ENCODE results near the gene ALOX12B.

Gene ALOX12B

GRCh38 chr17:8123695-8124349 lies 36.3 kb upstream of the ALOX12B start, which contains the start of gene HES7:
Gene HES7 (minus strand): TSS chr17:8124106. CDS start chr17:8124084, 22 bp downstream.
- no CpG with 5 or more reads among the region's 29 CpGs for WGBS (ENCODE audit: insufficient coverage, insufficient read length)
- no peak within 1 kb of the TSS for H3K27ac ChIP-seq (ENCODE audit: low read length)
- no peak for DNase-seq (ENCODE audit: low read depth, low spot score)
- no peaks in the 10 kb centered on the region for H3K9me3 ChIP-seq (ENCODE audit: control insufficient read depth, insufficient read depth, low read length)
- peak within 1 kb of the TSS; percentile 73; the same call in 1 of the 2 replicates for H3K4me3 ChIP-seq (ENCODE audit: low read length)
- H3K4me1 ChIP-seq (ENCODE audit: control insufficient read depth, insufficient read depth, low read length), result 0 out of 2 replicates have a peak, but pooled peaks cover 3% of the 10 kb centered on the region
- H3K27me3 ChIP-seq (ENCODE audit: control insufficient read depth, insufficient read depth, low read length), result peaks cover 37% of the 10 kb centered on the region
- no peaks in the 10 kb centered on the region; the same call in 1 of the 2 replicates for H3K36me3 ChIP-seq (ENCODE audit: control insufficient read depth, insufficient read depth, low read length)

DNA sequence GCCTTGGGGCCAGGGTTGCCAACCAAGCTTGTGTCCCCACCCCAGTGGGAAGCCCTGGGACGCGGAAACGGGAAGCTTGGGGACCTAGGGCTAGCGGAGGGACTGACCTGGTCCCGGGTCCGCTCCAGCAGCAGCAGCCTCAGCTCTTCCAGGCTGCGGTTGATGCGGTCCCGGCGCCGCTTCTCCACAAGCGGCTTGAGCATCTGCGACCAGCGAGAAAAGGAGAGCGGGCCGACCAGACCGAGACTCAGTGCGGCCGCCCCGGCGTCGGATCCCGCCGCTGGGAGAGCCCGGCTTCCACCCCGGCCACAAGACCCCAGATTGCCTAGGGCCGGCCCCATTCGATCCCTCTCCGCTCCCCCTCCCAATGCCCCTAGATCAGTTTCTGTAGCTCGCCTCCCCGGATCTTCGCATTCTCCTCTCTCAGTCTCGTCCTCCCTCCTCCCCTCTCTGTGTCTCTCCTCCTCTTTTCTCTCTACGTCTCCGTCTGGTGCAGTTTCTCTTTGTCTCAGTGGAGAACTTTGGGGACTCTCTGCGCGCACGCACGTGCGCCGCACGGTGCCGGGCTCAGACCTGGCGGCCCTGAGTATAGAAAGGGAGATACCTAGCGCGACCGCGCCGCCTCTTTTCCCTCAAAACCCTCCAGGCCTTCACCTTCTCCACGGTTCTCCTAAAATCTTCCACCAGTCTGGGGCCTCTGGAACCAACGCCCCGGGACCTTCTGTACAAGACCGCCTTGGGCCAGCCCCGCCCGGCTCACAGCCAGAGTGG lies 35.6 kb upstream of the ALOX12B start:
- WGBS (ENCODE audit: insufficient coverage, insufficient read length), result no CpG with 5 or more reads among the region's 55 CpGs
- H3K27me3 ChIP-seq (ENCODE audit: control insufficient read depth, insufficient read depth, low read length), result peaks cover 36% of the 10 kb centered on the region
- H3K36me3 ChIP-seq (ENCODE audit: control insufficient read depth, insufficient read depth, low read length), result no peaks in the 10 kb centered on the region; the same call in 1 of the 2 replicates
- no peak overlapping the region for H3K27ac ChIP-seq (ENCODE audit: low read length)
- H3K4me1 ChIP-seq (ENCODE audit: control insufficient read depth, insufficient read depth, low read length), result 0 out of 2 replicates have a peak, but pooled peaks cover 3% of the 10 kb centered on the region
- no peak for DNase-seq (ENCODE audit: low read depth, low spot score)
- H3K9me3 ChIP-seq (ENCODE audit: control insufficient read depth, insufficient read depth, low read length), result no peaks in the 10 kb centered on the region
- peak overlapping the region; percentile 73; the same call in 1 of the 2 replicates for H3K4me3 ChIP-seq (ENCODE audit: low read length)

GRCh38 chr17:8122422-8122923 lies 35.0 kb upstream of the ALOX12B start:
- DNase-seq (ENCODE audit: low read depth, low spot score), result no peak
- Histone ChIP-seq H3K9me3 (ENCODE audit: control insufficient read depth, insufficient read depth, low read length) (no peaks in the 10 kb centered on the region), H3K4me3 (ENCODE audit: low read length) (peak overlapping the region; percentile 73; the same call in 1 of the 2 replicates), H3K27me3 (ENCODE audit: control insufficient read depth, insufficient read depth, low read length) (peaks cover 38% of the 10 kb centered on the region), H3K36me3 (ENCODE audit: control insufficient read depth, insufficient read depth, low read length) (no peaks in the 10 kb centered on the region; the same call in 1 of the 2 replicates), H3K27ac (ENCODE audit: low read length) (no peak overlapping the region), H3K4me1 (ENCODE audit: control insufficient read depth, insufficient read depth, low read length) (0 out of 2 replicates have a peak, but pooled peaks cover 3% of the 10 kb centered on the region)
- WGBS (ENCODE audit: insufficient coverage, insufficient read length), result no CpG with 5 or more reads among the region's 29 CpGs

DNA sequence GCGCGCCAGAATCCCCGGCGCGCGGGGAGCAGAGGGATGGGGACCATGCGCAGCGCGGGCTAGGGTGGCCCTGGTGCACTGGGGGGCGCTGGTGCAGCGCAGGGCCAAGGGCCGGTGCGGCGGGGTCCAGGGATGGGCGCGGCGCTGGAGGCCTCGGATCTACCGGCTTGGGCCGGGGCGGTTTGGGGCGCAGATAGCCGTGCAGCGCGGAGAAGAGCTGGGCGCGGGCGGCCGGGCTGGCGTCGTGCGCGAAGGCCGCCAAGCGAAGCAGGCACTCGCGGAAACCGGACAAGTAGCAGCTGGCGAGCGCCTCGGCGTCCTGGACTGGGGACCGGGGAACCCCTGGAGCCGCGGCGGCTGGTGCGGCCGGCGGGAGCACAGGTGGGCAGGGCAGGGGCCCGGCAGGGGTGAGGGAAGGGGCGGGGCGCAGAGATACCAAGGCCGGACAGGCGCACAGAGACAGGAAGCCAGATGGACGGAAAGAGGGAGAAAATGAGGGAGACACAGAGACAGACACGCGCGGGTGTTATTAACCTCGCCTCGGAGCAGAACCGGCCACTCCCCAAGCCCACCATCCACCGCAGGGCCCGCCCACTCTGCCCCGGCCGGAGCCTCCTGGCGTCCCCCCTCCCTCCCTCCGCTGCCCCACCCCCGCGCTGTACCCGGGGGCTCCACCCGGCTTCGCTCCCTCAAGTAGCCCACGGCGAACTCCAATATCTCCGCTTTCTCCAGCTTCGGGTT lies 34.3 kb upstream of the ALOX12B start:
- no CpG with 5 or more reads among the region's 76 CpGs for WGBS (ENCODE audit: insufficient coverage, insufficient read length)
- Histone ChIP-seq H3K4me3 (ENCODE audit: low read length) (peak overlapping the region; percentile 73), H3K4me1 (ENCODE audit: control insufficient read depth, insufficient read depth, low read length) (0 out of 2 replicates have a peak, but pooled peaks cover 3% of the 10 kb centered on the region), H3K36me3 (ENCODE audit: control insufficient read depth, insufficient read depth, low read length) (no peaks in the 10 kb centered on the region; the same call in 1 of the 2 replicates), H3K27me3 (ENCODE audit: control insufficient read depth, insufficient read depth, low read length) (peaks cover 39% of the 10 kb centered on the region), H3K27ac (ENCODE audit: low read length) (no peak overlapping the region), H3K9me3 (ENCODE audit: control insufficient read depth, insufficient read depth, low read length) (no peaks in the 10 kb centered on the region)
- no peak for DNase-seq (ENCODE audit: low read depth, low spot score)

GRCh38 chr17:8121407-8121680 lies 33.8 kb upstream of the ALOX12B start:
- Histone ChIP-seq H3K36me3 (ENCODE audit: control insufficient read depth, insufficient read depth, low read length) (no peaks in the 10 kb centered on the region; the same call in 1 of the 2 replicates), H3K4me3 (ENCODE audit: low read length) (peak overlapping the region; percentile 73; the same call in 1 of the 2 replicates), H3K27ac (ENCODE audit: low read length) (no peak overlapping the region), H3K4me1 (ENCODE audit: control insufficient read depth, insufficient read depth, low read length) (0 out of 2 replicates have a peak, but pooled peaks cover 3% of the 10 kb centered on the region), H3K9me3 (ENCODE audit: control insufficient read depth, insufficient read depth, low read length) (no peaks in the 10 kb centered on the region), H3K27me3 (ENCODE audit: control insufficient read depth, insufficient read depth, low read length) (peaks cover 44% of the 10 kb centered on the region)
- no peak for DNase-seq (ENCODE audit: low read depth, low spot score)
- no CpG with 5 or more reads among the region's 25 CpGs for WGBS (ENCODE audit: insufficient coverage, insufficient read length)

DNA sequence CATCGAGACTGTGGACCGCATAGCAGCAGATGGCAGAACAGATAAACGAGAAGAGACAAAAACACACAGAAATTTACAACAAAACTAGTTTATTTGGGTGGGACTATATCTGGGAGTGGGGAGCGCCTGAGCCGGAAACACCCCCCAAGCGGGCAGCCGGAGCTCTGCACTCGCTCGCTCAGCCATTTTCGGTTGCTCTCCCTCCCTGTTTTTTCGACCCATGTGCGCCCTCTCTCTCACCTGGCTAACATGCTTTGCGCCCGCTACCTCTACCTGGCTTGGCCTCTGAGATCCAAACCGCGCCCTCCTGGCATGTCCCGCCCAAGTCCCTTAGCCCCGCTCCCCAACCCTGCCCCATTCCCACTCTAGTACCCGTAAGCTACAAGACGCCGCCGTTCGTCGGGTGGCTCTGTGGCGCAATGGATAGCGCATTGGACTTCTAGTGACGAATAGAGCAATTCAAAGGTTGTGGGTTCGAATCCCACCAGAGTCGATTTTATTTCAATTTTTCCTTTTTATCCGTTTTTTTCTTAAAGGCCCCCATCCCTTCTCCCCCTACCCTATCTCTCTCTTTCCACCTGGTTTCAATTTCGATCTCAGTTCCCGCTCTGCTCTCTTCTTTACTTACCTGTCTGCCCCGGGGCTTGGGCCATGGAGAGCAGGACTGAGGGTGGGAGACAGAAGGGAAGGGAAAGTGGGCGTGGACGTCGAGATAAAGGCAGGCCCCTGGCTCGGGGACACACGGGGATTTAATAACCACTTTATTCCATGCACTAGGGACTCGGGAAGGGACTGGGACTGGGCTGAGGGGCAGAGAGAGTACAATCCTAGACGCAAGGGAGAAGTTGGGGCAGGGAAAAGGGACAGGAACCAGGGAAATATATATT lies 33.2 kb upstream of the ALOX12B start:
- 0 out of 2 replicates have a peak, but pooled peaks cover 3% of the 10 kb centered on the region for H3K4me1 ChIP-seq (ENCODE audit: control insufficient read depth, insufficient read depth, low read length)
- WGBS (ENCODE audit: insufficient coverage, insufficient read length), result no CpG with 5 or more reads among the region's 40 CpGs
- H3K36me3 ChIP-seq (ENCODE audit: control insufficient read depth, insufficient read depth, low read length), result no peaks in the 10 kb centered on the region; the same call in 1 of the 2 replicates
- no peaks in the 10 kb centered on the region for H3K9me3 ChIP-seq (ENCODE audit: control insufficient read depth, insufficient read depth, low read length)
- DNase-seq (ENCODE audit: low read depth, low spot score), result no peak
- H3K27ac ChIP-seq (ENCODE audit: low read length), result no peak overlapping the region
- peaks cover 44% of the 10 kb centered on the region for H3K27me3 ChIP-seq (ENCODE audit: control insufficient read depth, insufficient read depth, low read length)
- peak overlapping the region; percentile 74; the same call in 1 of the 2 replicates for H3K4me3 ChIP-seq (ENCODE audit: low read length)

DNA sequence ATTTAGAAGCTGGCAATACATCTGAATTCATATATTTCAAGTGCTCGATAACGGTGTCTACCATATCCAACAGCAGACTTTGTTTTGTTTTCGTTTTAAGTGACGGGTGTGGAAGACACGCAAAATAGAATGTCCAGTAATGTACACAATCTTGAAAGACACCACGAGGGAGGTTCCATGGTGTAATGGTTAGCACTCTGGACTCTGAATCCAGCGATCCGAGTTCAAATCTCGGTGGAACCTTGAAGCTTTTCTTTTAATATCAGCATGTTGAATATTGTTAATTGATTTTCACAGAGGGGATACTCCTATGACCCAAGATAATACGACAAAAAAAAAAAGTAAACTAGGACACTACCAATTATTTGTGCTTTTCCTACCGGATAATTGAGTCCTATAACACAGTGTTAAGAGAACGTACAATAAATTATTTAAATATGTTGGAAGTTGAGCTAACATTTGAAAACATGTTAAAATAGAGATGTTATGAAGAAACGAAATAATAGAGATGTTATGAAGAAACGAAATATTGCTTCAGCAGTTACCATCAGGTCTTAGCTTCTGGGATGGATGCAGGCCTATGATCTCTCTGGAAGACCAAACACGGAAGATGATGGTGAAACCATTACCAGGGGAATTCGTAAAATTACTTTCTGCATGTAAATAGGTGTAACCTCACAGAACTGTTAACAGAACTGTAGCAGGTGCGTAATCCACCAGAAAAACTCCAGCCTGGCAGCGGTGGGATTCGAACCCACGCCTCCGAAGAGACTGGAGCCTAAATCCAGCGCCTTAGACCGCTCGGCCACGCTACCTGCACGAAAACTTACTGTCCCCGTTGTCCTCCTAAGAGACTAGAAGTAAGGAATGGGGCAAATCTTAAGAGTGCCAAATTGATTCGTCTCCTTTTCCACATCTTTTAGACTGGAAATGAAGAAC lies 32.3 kb upstream of the ALOX12B start:
- H3K9me3 ChIP-seq (ENCODE audit: control insufficient read depth, insufficient read depth, low read length), result no peaks in the 10 kb centered on the region
- no CpG with 5 or more reads among the region's 28 CpGs for WGBS (ENCODE audit: insufficient coverage, insufficient read length)
- no peak for DNase-seq (ENCODE audit: low read depth, low spot score)
- H3K4me3 ChIP-seq (ENCODE audit: low read length), result peak overlapping the region; percentile 74; the same call in 1 of the 2 replicates
- no peaks in the 10 kb centered on the region; the same call in 1 of the 2 replicates for H3K36me3 ChIP-seq (ENCODE audit: control insufficient read depth, insufficient read depth, low read length)
- H3K4me1 ChIP-seq (ENCODE audit: control insufficient read depth, insufficient read depth, low read length), result 0 out of 2 replicates have a peak, but pooled peaks cover 2% of the 10 kb centered on the region
- H3K27ac ChIP-seq (ENCODE audit: low read length), result no peak overlapping the region
- peaks cover 39% of the 10 kb centered on the region for H3K27me3 ChIP-seq (ENCODE audit: control insufficient read depth, insufficient read depth, low read length)

- Histone ChIP-seq H3K4me3 (ENCODE audit: low read length) (peak overlapping the region; percentile 90; the same call in 1 of the 2 replicates), H3K9me3 (ENCODE audit: control insufficient read depth, insufficient read depth, low read length) (no peaks in the 10 kb centered on the region), H3K4me1 (ENCODE audit: control insufficient read depth, insufficient read depth, low read length) (no peaks in the 10 kb centered on the region), H3K36me3 (ENCODE audit: control insufficient read depth, insufficient read depth, low read length) (no peaks in the 10 kb centered on the region; the same call in 1 of the 2 replicates), H3K27ac (ENCODE audit: low read length) (no peak overlapping the region), H3K27me3 (ENCODE audit: control insufficient read depth, insufficient read depth, low read length) (peaks cover 31% of the 10 kb centered on the region)
- WGBS (ENCODE audit: insufficient coverage, insufficient read length), result 100% methylated on average over 2 of the region's 38 CpGs
- DNase-seq (ENCODE audit: low read depth, low spot score), result no peak
These were observed 31.5 kb upstream of the ALOX12B start for GRCh38 chr17:8118769-8119580.
